NCI-H1436 treated with DMSO at 0.1 percent for 48 hours (cell line): ENCODE measurements around the gene SDK2.
A peak's percentile ranks its signal among the peaks of the same experiment; 100 is the strongest.

ENCODE experiments used
- DNase-seq: peaks from one replicate; lab custom pipeline; 2025; lab: John Stamatoyannopoulos, UW

Gene SDK2

DNA sequence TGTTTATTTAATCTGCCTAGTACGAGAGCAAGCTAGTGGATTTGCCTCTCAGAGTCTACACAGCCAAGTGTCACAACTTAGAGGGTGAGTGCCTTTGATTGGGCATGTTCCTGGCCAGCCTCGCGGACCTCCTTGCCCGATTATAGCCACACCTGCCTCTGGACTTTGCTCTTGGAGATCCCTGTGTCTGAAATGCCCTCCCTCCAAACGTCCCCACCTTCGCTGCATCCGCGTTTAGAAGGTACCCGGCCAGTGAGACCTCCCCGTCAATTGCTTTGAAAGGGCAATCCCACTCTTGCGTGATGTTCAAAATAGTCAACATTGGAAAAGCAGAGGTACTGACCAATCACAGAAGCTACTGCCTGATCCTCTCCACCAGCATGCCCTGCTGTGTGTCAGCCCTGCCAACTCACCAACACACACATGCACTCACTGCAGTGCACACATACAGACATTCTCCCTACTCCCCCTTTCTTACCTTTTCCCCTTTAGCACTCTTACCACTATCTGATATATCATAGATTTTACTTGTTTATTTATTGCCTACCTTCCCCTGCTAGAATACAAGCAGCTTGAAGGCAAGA, 6.5 kb upstream of the SDK2 start:
- DNase-seq, result no peak

DNA sequence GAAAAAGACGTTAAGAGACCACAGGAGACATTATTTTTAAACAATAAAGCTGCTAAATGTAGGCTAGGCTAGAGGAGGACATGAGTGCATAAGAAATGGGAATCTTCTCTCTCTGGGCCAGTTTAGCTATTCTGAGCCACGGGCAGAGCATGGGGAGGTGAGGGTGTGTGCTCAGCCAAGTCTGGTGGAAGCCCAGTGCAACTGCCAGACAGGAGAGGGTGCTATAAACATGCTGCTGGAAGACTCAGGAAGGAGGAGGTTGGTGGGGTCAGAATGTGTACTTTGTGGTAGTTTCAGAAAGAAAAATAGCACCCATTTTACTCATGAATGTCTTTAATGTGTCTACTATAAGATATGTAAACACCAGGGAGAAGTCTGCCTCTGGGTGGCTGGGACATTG, 5.9 kb upstream of the SDK2 start:
- no peak for DNase-seq

DNA sequence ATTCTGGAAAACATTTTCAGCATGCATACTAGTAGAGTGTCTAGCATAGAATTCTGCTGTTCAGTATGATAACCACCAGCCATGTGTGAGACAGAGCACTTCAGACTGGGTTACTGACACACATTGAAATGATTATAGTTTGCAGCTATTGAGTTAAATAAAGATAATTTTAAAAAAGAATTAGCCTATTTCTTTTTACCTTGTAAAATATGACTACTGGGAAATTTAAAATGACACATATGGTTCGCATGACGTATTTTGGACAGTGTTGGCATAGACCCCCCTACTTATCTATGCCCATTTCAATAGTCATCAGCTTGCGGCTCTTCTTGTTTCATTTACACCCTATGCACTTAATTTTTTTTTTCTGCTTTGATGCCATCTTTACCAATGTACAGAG, 4.7 kb upstream of the SDK2 start:
- no peak for DNase-seq

DNA sequence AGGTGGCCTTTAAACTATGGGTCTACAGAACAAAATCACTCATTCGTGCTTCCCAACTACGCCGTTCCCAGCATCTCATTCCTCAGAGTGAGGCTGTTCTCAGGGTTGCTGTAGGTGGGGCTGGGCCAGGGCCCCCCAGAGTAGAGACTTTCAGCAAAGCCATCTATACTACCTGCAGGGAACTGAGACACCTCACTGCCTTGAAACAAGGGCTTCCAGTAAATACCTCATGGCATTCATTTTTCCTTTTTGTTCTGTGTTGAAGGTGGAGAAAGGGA, 4.2 kb upstream of the SDK2 start:
- no peak for DNase-seq

DNA sequence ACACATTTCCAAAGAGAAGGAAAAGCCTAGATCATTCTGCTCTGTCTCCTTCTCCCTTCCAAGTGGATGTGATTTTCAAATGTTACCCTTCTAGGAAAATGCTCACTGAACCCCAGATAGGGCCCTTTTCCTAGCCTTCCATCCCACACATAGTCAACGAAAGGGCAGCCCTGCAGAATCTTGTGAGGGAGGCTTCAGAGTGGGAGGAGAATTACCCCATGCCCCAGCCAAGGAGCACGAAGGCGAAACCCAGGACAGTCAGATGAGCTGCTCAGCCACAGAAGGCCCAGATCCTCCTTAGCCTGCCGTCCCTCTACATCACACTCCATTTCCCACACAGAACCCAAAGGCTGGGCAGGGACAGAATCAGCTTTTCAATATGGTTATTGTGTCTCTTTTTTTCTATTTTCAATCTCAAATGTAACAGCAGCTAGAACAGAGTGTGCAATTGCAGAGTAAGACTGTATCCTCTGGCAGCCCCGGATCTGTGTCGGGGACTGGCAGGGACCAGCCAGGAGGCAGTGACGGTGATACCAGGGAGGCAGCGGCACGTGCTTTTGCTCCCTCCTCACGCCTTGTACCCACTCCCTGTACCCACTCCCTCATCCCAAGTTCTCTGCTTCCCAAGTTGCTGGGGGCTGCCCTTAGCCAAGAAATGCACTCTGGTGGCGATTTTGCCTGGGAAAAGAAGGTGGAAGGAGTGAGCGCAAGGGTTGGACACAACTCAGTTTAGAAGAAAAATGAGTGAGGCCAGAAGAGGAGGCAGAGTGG, 3.7 kb upstream of the SDK2 start:
- no peak for DNase-seq

DNA sequence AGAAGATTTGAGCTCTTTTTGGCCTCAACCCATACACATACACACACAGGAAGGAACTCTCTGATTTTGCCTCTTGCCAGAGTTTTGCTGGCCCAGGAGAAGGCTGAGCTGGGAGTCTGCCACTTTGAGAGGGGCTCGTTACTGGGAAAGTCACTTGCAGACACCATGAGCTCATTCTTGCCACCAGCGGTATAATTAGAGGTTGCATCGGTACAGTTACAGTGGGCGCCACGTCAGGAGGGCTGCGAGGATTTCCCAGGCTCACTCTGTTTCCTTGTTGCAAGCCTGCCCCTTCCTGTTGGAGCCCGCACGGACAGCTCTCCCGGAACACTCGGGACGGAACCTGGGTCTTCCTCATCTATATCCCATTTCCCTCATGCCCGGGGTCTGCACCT, 3.1 kb upstream of the SDK2 start:
- no peak for DNase-seq

DNA sequence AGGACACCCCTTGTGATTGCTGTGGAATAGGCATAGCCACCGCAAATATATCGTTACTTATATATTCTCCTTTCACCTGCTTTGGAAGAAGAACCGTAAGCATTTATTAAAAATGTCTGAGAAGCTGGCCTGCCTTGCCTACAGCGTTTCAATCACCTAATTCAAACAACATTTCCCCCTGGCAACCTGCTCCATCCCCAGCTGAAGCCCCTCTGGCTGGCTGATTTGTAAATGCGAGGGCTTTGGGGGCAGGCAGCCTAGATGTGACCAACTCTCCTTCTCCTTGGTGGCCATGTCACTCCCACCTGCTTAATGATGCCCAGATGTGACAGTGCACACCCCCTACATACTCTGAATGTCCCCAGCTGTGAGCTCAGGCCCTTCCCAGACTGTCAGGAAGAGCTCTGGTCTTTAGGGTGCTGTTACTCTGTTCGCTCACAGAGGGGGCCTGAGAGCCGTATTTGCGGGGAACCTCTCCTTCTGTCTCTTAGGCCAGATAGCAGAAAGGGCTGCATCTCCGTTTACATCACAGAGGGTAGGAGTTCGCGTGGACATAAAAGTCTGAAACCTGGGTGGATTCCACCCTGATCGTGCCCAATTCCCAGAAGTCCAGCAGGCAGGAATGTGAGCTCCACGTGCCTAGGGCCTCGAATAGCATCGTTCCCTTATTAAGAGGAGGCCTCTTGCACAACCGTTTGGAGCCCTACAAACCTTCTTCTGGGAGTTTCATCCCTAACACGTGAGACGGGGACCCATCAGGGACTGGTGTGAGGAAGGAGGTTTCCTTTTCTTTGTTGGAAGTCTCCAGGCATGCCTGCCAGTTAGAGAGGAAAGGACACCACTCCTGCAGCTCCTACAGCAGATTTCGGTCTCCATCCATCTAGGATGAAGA, 2.4 kb upstream of the SDK2 start:
- no peak for DNase-seq

DNA sequence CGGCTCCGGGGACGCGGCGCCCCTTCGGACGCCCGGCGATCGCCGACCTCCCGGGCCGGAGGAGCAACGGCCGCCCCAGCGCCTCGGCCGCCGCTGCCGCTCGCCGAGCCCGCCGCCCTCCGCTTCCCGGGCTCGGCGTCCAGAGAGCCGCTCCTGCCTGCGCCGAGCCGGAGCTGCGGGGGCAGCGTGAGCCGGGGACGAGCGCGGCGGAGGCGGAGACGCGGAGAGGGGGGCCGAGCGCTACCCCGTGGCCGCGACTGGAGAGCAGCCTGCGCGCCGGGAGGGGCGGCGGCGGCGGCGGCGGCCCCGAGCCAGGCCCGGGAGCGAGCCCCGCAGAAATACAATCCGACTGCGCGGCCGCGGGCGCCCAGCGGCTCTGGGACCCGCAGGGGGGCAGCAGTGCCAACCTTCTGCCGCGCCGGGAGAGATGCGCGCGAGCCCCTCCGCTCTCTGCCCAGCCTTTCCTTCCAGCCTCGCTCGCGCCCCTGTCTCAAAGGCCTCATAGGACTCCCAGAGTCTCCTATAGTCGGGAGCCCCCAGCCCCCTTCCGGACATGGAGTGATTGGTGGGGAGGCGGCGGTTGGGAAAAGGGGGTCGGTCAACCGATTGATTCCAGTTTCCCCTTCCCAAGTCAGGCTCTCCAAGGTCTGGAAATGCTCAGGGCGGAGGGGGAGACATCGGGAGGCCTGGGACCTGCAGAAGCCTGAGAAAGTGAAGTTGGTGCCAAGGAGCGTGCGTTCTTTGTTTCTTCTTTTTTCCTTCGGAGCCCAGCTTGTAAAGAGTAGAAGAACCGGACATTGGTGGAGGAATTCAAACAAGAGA, 1.0 kb upstream of the SDK2 start:
- peak; percentile 29 for DNase-seq

DNA sequence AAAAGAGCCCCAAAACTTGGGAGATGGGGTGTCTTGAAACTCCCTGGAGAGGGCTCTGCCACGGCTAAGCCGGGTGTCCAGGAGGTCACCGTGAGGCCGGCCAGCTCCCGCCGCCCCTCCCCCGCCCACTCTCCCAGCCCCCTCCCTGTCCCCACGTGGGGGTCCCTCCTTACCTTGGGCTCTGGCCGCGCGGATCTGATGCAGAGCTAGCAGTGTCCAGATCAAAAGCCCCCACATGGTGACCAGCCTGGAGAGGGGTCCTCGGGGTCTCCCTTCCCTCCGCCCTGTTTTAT, 447 bp downstream of the SDK2 start:
- no peak for DNase-seq

DNA sequence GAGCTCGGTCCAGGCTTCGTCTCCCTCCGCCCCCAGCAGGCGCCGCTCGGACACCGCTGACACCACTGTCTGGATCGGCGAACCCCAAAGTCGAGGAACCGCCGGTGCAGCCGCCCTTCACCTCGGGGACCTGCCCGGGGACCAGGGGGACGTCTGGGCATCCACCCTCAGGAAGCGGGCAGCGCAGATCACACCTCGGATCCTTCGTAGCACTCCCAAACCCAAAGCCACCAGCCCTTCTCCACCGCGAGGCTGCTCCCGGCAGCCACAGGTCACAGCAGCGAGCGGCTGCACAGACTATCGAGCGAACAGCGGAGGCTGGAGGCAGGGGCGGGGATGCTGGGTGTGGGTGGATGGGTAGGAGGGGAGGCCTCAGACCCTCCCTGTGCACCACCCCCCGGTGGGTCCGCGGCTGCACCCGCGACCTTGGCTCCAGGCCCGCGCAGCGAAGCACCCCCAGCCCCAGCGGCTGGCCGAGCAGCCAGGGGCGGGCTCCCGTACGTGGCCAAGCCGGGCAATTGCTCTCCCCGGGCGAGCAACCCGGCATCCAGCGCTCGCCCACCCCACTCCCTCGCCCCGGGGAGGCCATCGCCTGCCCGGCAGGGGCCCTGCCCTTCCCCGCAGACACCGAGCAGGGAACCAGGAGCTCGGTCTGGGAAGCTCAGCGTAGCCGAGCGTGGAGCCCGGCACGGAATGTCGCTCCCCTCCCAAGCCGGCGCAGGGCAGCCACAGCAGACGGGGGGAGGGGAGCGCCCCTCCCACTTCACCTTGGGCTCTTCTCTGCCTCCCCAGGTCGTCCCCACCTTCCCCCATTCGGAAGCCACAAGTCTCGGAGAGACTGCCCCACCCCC, 1.0 kb downstream of the SDK2 start:
- DNase-seq, result no peak

DNA sequence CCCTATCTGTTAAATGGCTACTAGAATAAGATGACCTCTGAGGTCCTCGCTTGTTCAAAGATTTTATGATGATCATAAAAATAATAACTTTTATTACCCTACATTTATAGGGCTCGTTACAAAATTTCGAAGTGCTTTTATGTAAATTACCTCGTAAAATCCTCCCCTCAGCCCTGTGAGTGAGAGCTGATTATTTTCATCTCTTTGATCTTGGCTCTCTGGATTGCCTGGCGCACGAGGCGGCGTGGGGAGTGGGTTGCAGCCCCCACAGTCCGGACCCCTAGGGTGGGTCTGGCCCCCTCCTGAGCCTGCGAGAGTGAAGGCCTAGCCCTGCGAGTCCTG, 1.6 kb downstream of the SDK2 start:
- DNase-seq, result no peak

DNA sequence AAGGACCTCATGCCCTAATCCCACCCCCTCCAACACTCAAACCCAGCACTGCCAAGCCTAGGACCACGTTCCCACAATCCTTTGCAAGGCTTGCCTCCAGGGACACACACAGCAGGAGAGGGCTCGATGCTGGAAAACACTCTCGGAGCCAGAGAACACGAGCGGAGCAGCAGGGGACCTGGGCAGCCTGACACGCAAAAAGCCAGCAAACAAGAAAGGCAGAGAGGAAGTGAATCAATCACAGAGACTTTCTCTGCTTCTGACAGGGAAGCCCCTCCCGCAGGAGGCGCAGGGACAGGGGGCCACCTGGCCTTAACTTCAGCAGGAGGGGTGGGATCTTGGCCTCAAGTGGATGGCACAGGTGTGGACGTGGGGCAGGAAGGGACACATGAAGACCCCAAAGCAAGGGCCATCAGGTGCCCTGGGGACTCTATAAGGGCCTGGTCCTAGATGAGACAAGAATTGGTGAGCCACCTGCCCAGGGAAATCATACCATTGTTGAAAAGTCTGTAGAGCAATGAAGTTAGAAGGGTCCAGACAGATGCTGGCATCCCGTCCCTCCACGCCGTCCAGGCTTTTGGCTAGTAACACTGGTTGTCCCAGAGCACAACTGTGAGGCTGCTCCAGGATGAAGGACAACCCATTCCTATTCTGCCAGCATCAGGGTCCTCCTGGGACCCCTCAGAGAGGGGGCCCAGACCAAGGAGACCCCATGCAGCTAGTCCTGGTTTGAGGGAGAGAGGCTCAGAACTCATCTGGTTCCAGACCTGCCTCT, 2.2 kb downstream of the SDK2 start:
- no peak for DNase-seq

DNA sequence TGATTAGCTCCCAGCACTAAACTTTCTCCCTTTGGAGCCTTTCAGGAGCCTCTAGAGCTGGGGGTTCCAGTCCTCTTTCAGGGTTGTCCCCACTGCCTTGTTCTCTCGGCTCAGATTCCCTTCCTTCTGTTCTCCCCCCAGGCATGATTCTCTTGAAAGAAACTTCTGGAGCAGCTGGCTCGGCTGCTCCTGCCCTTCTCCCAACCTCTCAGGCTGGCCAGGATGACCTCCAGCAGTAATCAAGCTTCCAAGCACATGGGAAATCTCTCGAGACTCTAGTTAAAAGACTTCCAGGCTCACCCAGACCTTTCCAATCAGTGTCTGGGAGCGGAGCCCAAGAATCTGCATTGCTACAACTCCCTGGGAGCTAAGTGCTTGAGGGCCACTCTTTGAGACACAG, 3.6 kb downstream of the SDK2 start:
- DNase-seq, result no peak

DNA sequence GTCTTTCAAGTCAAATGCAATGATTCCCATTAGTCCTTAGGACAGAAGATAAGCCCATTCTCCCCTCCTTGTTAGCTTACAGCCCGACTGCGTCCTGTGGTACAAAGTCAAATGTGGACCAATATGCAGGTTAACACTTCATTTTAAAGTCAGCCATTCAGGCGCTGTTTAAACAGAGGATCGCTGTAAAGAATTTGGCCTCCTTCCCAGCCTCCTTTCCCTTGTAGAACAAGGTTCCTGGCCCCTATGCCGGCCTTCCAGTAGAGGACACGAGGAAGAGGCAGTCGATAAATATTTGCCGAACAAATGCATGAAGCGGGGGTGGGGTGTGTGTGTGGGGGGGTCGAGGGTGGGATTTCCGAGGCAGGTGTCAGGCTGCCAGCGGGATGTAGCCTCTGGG, 4.3 kb downstream of the SDK2 start:
- DNase-seq, result no peak

DNA sequence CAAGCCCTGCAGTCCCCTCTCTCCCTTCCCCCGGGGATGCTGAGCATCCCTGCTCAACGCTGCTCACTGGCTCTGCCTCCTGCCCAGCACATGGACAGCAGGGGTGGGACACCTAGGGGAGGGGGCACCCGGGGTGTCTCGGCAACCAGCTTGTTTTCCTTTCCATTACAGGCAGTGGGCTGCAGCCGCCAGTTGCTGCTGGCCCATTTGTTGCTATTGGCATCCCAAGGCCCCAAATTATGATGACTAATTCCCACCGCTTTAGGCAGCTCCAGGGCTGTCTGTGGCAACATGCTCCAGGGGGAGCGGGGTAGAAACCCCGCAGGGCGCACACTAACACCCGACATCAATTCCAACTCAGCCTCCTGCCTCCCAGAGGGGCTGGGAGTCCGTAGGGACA, 4.9 kb downstream of the SDK2 start:
- DNase-seq, result no peak

DNA sequence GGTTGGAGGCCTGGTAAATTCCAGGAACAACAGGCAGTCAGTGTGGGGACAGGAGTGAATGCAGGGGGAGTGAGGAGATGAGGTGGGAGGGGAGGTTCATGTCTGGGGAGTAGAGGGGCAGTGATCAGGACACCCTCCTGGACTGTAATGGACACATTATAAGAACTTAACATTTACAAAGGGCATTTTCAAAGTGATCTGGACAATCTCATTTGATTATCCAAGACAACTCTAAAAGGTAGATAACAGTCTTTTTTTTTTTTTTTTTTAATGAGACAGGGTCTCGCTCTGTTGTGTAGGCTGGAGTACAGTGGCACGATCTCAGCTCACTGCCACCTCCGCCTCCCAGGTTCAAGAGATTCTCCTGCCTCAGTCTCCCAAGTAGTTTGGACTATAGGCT, 5.7 kb downstream of the SDK2 start:
- no peak for DNase-seq

DNA sequence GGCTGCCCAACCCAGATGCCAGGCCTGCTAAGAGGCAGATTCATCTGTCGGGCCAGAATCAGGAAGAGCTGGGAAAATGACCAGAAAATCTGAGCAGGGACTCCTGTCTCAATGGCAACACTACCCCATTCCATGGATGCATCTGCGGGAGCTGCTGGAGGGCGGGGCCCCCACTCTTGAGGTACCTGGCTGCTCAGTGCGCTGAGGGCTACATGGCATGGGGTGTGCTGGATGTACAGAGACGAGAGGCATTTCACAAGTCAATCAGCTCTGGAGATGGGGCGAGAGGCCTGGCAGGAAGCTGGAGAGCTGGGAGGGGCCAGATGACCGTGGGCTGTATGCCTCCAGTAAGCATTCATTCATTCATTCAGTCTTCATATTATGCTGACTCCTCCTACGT, 6.4 kb downstream of the SDK2 start:
- no peak for DNase-seq

DNA sequence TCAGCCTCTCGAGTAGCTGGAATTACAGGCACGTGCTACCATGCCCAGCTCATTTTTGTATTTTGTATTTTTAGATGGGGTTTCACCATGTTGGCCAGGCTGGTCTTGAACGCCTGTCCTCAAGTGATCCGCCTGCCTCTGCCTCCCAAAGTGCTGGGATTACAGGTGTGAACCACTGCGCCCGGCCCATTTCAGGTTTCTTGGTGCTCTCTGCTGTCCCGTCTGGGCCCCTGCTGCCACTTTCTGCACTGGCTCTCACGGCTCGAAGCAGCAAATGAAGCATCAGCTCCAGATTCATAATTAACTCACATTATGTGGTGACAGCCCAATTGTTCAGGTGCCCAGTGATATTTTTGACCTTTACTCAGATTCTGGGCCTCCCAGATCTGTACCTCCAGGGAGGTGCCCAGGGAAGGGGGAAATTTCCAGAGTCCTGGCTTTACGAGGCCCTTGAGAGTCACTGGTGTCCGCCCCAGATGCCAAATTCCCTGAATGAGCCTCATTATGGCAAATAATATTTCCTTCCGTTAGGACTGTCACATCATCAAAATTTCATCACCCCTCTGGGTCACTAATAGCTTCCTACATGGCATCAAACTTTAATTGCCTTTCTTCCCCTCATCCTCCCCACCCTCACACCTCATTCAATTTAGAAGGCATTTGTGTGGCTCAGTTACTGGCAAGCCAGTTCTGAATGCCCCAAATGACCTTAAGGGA, 9.0 kb downstream of the SDK2 start:
- DNase-seq, result no peak

DNA sequence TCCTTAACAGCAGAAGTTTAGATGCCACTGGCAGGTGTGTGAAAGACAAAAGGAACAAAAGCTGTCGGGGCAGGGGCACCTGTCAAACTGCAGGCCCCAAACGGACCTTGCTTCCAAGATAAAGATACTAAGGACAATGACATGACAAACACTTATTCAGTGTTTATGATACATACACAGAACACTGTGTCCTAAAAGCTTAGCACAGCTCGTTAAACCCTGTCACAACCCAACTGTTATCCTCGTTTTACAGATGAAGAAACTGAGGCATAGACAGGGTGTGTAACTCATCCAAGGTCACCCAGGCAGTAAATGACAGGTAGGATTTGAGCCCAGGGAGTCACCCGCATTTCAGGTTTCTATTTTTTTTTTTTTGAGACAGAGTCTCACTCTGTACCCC, 9.6 kb downstream of the SDK2 start:
- no peak for DNase-seq

DNA sequence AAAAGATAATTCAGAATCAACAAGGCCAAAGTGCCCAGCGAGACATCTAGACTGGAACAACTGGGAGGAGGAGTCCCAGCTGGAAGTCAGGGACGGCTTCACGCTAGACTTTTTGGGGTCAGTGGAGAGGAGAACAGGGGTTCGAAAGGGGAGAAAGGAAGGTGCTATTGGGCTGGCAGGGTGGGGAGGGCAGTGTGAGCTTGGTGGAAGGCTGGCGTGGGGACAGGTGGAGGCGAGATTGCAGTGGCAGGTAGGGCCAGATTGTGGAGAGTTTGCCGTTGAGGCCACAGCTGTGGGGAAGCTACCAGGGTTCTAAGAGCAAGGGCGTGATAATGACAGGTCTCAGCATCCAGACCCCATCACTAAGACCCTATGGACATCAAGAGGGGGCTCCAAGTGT, 10.5 kb downstream of the SDK2 start:
- no peak for DNase-seq

DNA sequence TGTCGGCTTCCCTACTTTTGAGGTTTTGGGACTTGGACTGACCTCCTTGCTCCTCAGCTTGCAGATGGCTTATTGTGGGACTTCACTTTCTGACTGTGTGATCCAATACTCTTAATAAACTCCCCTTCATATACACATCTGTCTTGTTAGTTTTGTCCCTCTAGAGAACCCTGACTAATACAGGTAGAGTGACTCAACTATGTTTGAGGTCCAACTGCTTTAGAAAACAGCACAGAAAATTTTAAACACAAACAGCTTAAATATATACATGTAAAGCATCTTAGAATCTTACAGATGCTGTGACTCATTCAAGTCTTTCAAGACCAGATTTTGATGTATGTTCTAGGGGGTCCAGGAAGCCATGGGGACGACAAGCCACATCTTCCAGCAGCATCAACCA, 11.7 kb downstream of the SDK2 start:
- no peak for DNase-seq
